ENCODE measurements around the gene ANXA4. TPM values are rescaled to one million over a fixed set of nuclear protein-coding genes. Genes with fewer than 3 reads are reported as not detected.

Gene ANXA4
- polyA plus RNA-seq, 2 of the 4 experiments (the other 2 are of a cell fraction), result 341 to 554 TPM

GRCh38 chr2:69831354-69831905 is 89.5 kb downstream of the ANXA4 start:
- peak overlapping the region; percentile 75 for H3K4me2 ChIP-seq
- 94% methylated on average over 6 of the region's 6 CpGs for WGBS (ENCODE audit: missing lambda C conversion rate)
- no peak overlapping the region for H3K4me3 ChIP-seq
- ChIA-PET POLR2A (no interaction called here), CTCF (interaction anchor here (0.9 to 2.7 kb wide), 4 partner anchors 15 to 112 kb away, joined by 3 to 13 read pairs (median 5); no protein-coding TSS in a partner anchor)
- no peak overlapping the region for H3K27ac ChIP-seq
- H3K9me3 ChIP-seq, result no peaks in the 10 kb centered on the region
- ATAC-seq, result no peak
- TF ChIP-seq EHF (CRISPR knock-in tag; IDR thresholded peaks at IDR 0.05), result no peak
- no peak for TF ChIP-seq POLR2A (IDR thresholded peaks at IDR 0.05; ENCODE audit: low read length)
- no peak for TF ChIP-seq RCOR1 (IDR thresholded peaks at IDR 0.05; ENCODE audit: low read depth, low read length)
- no peak for TF ChIP-seq HOXB5 (CRISPR knock-in tag; IDR thresholded peaks at IDR 0.05)
- TF ChIP-seq PHF8 (IDR thresholded peaks at IDR 0.05; ENCODE audit: borderline replicate concordance, low read depth), result no peak
- no peak for TF ChIP-seq ELK1 (IDR thresholded peaks at IDR 0.05; ENCODE audit: low read depth, low read length)
- no peak for TF ChIP-seq BHLHE40 (IDR thresholded peaks at IDR 0.05; ENCODE audit: low read depth, low read length)
- no peak for TF ChIP-seq SMC3 (IDR thresholded peaks at IDR 0.05)
- no peak for TF ChIP-seq JUNB (IDR thresholded peaks at IDR 0.05)
- TF ChIP-seq KDM5A (IDR thresholded peaks at IDR 0.05), result no peak
- TF ChIP-seq TFCP2L1 (CRISPR knock-in tag; IDR thresholded peaks at IDR 0.05), result no peak
- TF ChIP-seq HDAC2 (IDR thresholded peaks at IDR 0.05), result no peak
- no peak for TF ChIP-seq MAFK (IDR thresholded peaks at IDR 0.05; ENCODE audit: partially characterized antibody)
- no peak for TF ChIP-seq CHD2 (IDR thresholded peaks at IDR 0.05; ENCODE audit: low read length, partially characterized antibody)
- no peak for TF ChIP-seq RAD21 (conservative IDR thresholded peaks at IDR 0.05 in 1 of 2, IDR thresholded peaks at IDR 0.05 in 1 of 2)
- TF ChIP-seq ESRRA (IDR thresholded peaks at IDR 0.05; ENCODE audit: borderline replicate concordance, low read length), result no peak
- no peak for TF ChIP-seq USF2 (IDR thresholded peaks at IDR 0.05)
- TF ChIP-seq ZSCAN20 (CRISPR knock-in tag; IDR thresholded peaks at IDR 0.05), result no peak
- DNase-seq (ENCODE audit: low read depth in 1 of 2, low spot score in 1 of 2), result no peak
- FAIRE-seq, result no peak
- H3K4me1 ChIP-seq, result peaks cover 15% of the 10 kb centered on the region

- Histone ChIP-seq H3K9me3 (no peaks in the 10 kb centered on the region), H3K4me3 (no peak overlapping the region), H3K4me2 (no peak overlapping the region), H3K27ac (no peak overlapping the region), H3K4me1 (peaks cover 6% of the 10 kb centered on the region)
- ChIA-PET POLR2A (interaction anchor here (0.5 kb wide), 1 partner anchor 93 kb away, joined by 6 read pairs; no protein-coding TSS in a partner anchor), CTCF (interaction anchor here (0.6 to 1.1 kb wide), 2 partner anchors 105 to 109 kb away, joined by 3 to 6 read pairs; no protein-coding TSS in a partner anchor)
- FAIRE-seq, result no peak
- ATAC-seq, result no peak
- no peak for DNase-seq (ENCODE audit: low read depth in 1 of 2, low spot score in 1 of 2)
- TF ChIP-seq KDM5A (IDR thresholded peaks at IDR 0.05) (no peak), ZC3H11A (IDR thresholded peaks at IDR 0.05) (no peak), PBX3 (IDR thresholded peaks at IDR 0.05) (no peak), BCL3 (IDR thresholded peaks at IDR 0.05) (no peak), ZFP36 (IDR thresholded peaks at IDR 0.05; ENCODE audit: borderline replicate concordance, partially characterized antibody) (no peak), TFCP2L1 (CRISPR knock-in tag; IDR thresholded peaks at IDR 0.05) (no peak), JUN (IDR thresholded peaks at IDR 0.05) (no peak), MAFK (IDR thresholded peaks at IDR 0.05; ENCODE audit: partially characterized antibody) (no peak), ATOH8 (CRISPR knock-in tag; IDR thresholded peaks at IDR 0.05; ENCODE audit: low read depth) (no peak), NFE2L2 (conservative IDR thresholded peaks at IDR 0.05; ENCODE audit: low read length) (no peak), FOXS1 (CRISPR knock-in tag; IDR thresholded peaks at IDR 0.05) (no peak), ZSCAN20 (CRISPR knock-in tag; IDR thresholded peaks at IDR 0.05) (no peak), HOXB5 (CRISPR knock-in tag; IDR thresholded peaks at IDR 0.05) (no peak), ZNF302 (CRISPR knock-in tag; IDR thresholded peaks at IDR 0.05) (no peak), USF2 (IDR thresholded peaks at IDR 0.05) (no peak), HMGXB4 (CRISPR knock-in tag; IDR thresholded peaks at IDR 0.05; ENCODE audit: borderline replicate concordance) (no peak), RNF2 (IDR thresholded peaks at IDR 0.05; ENCODE audit: borderline replicate concordance, low read depth) (no peak), EP300 (IDR thresholded peaks at IDR 0.05) (no peak)
- WGBS (ENCODE audit: missing lambda C conversion rate), result 67% methylated on average over 3 of the region's 3 CpGs
Measured at GRCh38 chr2:69833752-69834151, 91.8 kb downstream of the ANXA4 start.

Data from A549 (cell line).